ENCODE data around the gene SPINT3.

Gene SPINT3

GRCh38 chr20:45470262-45470931, 45.0 kb downstream of the SPINT3 start:
- H2AFZ ChIP-seq (ENCODE audit: low read length): peak overlapping the region; percentile 98
- no peaks in the 10 kb centered on the region for H3K36me3 ChIP-seq (replicated peaks; ENCODE audit: insufficient read depth, low read length)
- no peaks in the 10 kb centered on the region for H3F3A ChIP-seq (ENCODE audit: insufficient read depth, low read length)
- peak overlapping the region; percentile 69 for H3K4me3 ChIP-seq (ENCODE audit: low read length)
- no peaks in the 10 kb centered on the region for H3K9me3 ChIP-seq (replicated peaks; ENCODE audit: insufficient read depth, low read length)
- no peaks in the 10 kb centered on the region for H3K79me2 ChIP-seq (ENCODE audit: low read length)
- no peak for TF ChIP-seq EZH2phosphoT487 (IDR thresholded peaks at IDR 0.05; ENCODE audit: low read length)
- no peak for TF ChIP-seq EZH2 (optimal IDR thresholded peaks at IDR 0.05; ENCODE audit: low read depth, low read length)
- no peak for TF ChIP-seq CTCF (IDR thresholded peaks at IDR 0.05; ENCODE audit: low read length)
- no peaks in the 10 kb centered on the region for H4K20me1 ChIP-seq (ENCODE audit: insufficient read depth, low read length)
- no peaks in the 10 kb centered on the region for H3K9me2 ChIP-seq (replicated peaks; ENCODE audit: insufficient read depth, low read length)
- peak; percentile 42 for DNase-seq
- H3K4me1 ChIP-seq (ENCODE audit: low read length): no peaks in the 10 kb centered on the region
- peak overlapping the region; percentile 99 for H3K4me2 ChIP-seq (ENCODE audit: low read depth, low read length)
- H3K9ac ChIP-seq (ENCODE audit: low read length): peak overlapping the region; percentile 51; the same call in 1 of the 2 replicates
- H3K27ac ChIP-seq (ENCODE audit: low read length): no peak overlapping the region
- no peaks in the 10 kb centered on the region for H3K27me3 ChIP-seq (replicated peaks; ENCODE audit: insufficient read depth, low read length)

- Histone ChIP-seq H3K27ac (ENCODE audit: low read length) (no peak within 1 kb of the TSS), H3K9ac (ENCODE audit: low read length) (peak within 1 kb of the TSS; percentile 51; the same call in 1 of the 2 replicates), H3F3A (ENCODE audit: insufficient read depth, low read length) (no peaks in the 10 kb centered on the region), H3K4me2 (ENCODE audit: low read depth, low read length) (peak within 1 kb of the TSS; percentile 99), H2AFZ (ENCODE audit: low read length) (peak within 1 kb of the TSS; percentile 98), H3K4me1 (ENCODE audit: low read length) (no peaks in the 10 kb centered on the region), H3K79me2 (ENCODE audit: low read length) (no peaks in the 10 kb centered on the region), H3K27me3 (replicated peaks; ENCODE audit: insufficient read depth, low read length) (no peaks in the 10 kb centered on the region), H3K9me3 (replicated peaks; ENCODE audit: insufficient read depth, low read length) (no peaks in the 10 kb centered on the region), H3K36me3 (replicated peaks; ENCODE audit: insufficient read depth, low read length) (no peaks in the 10 kb centered on the region), H3K9me2 (replicated peaks; ENCODE audit: insufficient read depth, low read length) (no peaks in the 10 kb centered on the region), H4K20me1 (ENCODE audit: insufficient read depth, low read length) (no peaks in the 10 kb centered on the region), H3K4me3 (ENCODE audit: low read length) (peak within 1 kb of the TSS; percentile 69)
- DNase-seq: no peak
- TF ChIP-seq EZH2 (optimal IDR thresholded peaks at IDR 0.05; ENCODE audit: low read depth, low read length) (no peak), CTCF (IDR thresholded peaks at IDR 0.05; ENCODE audit: low read length) (no peak), EZH2phosphoT487 (IDR thresholded peaks at IDR 0.05; ENCODE audit: low read length) (no peak)
These were observed 45.8 kb downstream of the SPINT3 start, which contains the start of gene WFDC2 for GRCh38 chr20:45469336-45470261. WFDC2 (plus strand) TSS chr20:45469753; CDS start chr20:45469782, 29 bp downstream.

- Histone ChIP-seq H4K20me1 (ENCODE audit: insufficient read depth, low read length) (no peaks in the 10 kb centered on the region), H3K27ac (ENCODE audit: low read length) (no peak overlapping the region), H3K4me1 (ENCODE audit: low read length) (no peaks in the 10 kb centered on the region), H3K9ac (ENCODE audit: low read length) (no peak overlapping the region), H3K9me3 (replicated peaks; ENCODE audit: insufficient read depth, low read length) (no peaks in the 10 kb centered on the region), H2AFZ (ENCODE audit: low read length) (no peak overlapping the region), H3K36me3 (replicated peaks; ENCODE audit: insufficient read depth, low read length) (no peaks in the 10 kb centered on the region), H3F3A (ENCODE audit: insufficient read depth, low read length) (no peaks in the 10 kb centered on the region), H3K79me2 (ENCODE audit: low read length) (no peaks in the 10 kb centered on the region), H3K9me2 (replicated peaks; ENCODE audit: insufficient read depth, low read length) (no peaks in the 10 kb centered on the region), H3K27me3 (replicated peaks; ENCODE audit: insufficient read depth, low read length) (no peaks in the 10 kb centered on the region), H3K4me2 (ENCODE audit: low read depth, low read length) (no peak overlapping the region), H3K4me3 (ENCODE audit: low read length) (no peak overlapping the region)
- no peak for DNase-seq
- TF ChIP-seq EZH2phosphoT487 (IDR thresholded peaks at IDR 0.05; ENCODE audit: low read length) (no peak), EZH2 (optimal IDR thresholded peaks at IDR 0.05; ENCODE audit: low read depth, low read length) (no peak), CTCF (IDR thresholded peaks at IDR 0.05; ENCODE audit: low read length) (no peak)
These were observed 47.6 kb downstream of the SPINT3 start for GRCh38 chr20:45467861-45468260.

Measured in MM.1S (cell line).